Adrenal gland (tissue), 12 donors: Measurements from ENCODE around the gene FARP2. TPM values are rescaled to one million over a fixed set of nuclear protein-coding genes. Genes with fewer than 3 reads are reported as not detected.

Experiments
- DNase-seq, 7 donors: peaks; one replicate each; pipeline ENCODE4 v3.0.0-alpha.2; 2019 to 2020
- H3K27ac ChIP-seq, 5 donors: fragments of 200-600 bp; sonication (generic) in 4 of 5; 1 replicate in 3 of 5; 2 replicates in 2 of 5; pipeline versions ENCODE4 v1.5.1 to v1.8.0; 2016 to 2020; ENCODE audit warnings: mild to moderate bottlenecking in 1 of 5
- H3K27me3 ChIP-seq: fragments of 200-600 bp; 2 replicates; pipeline ENCODE4 v1.8.0; 2021
- H3K36me3 ChIP-seq, 2 donors: fragments of 200-600 bp; replicated peaks in 1 of 2; 1 replicate in 1 of 2; 2 replicates in 1 of 2; pipeline versions ENCODE4 v1.5.1 to v1.8.0; 2018 to 2022
- H3K4me1 ChIP-seq, 2 donors: fragments of 200-600 bp; replicated peaks in 1 of 2; 1 replicate in 1 of 2; 2 replicates in 1 of 2; pipeline versions ENCODE4 v1.5.1 to v1.8.0; 2018 to 2021
- H3K4me3 ChIP-seq, 4 donors: fragments of 200-600 bp; sonication (generic) in 3 of 4; one replicate each; pipeline ENCODE4 v1.5.1; 2016 to 2018
- H3K9me3 ChIP-seq, 3 donors: fragments of 200-600 bp; sonication (generic) in 1 of 3; replicated peaks in 1 of 3; 1 replicate in 2 of 3; 2 replicates in 1 of 3; pipeline versions ENCODE4 v1.5.1 to v1.8.0; 2016 to 2021
- POLR2A ChIP-seq, 2 donors: fragments of 450-650 bp; IDR thresholded peaks; one replicate each; pipeline ENCODE4 v1.6.1; 2017; ENCODE audit warnings: antibody characterized with exemption in 2 of 2, mild to moderate bottlenecking in 2 of 2, moderate library complexity in 1 of 2
- WGBS, 4 donors: extraction: QIAGEN DNeasy Blood & Tissue Kit in 2 of 4; methylation state at CpG; one replicate each; pipeline versions ENCODE4 v1.1.5 to v1.1.7; 2013 to 2017; 5-methylcytosine and 5-hydroxymethylcytosine counted together
- intact Hi-C, 2 donors: fragments of 100-400 bp; cut with DNase I; formaldehyde crosslinking; loops; one replicate each; pipeline versions ENCODE4 v1.14.1 to v1.15.0; 2022 to 2023
- polyA plus RNA-seq, 3 donors: library from polyadenylated mRNA; stranded (reverse); fragments of 200-250 nt in 2 of 3; fragments of 350-450 nt in 1 of 3; fragmentation: Illumina TruSeq in 1 of 3; extraction: RNeasy Lipid Tissue Mini Kit (QIAGEN cat#74804) in 1 of 3; gene quantifications; one replicate each; pipeline ENCODE4 v1.2.3, GENCODE V29; 2013 to 2014
- total RNA-seq, 9 donors: library from RNA; depleted of rRNA in 4 of 9; stranded (reverse); fragments of >200 nt in 4 of 9; fragments of 120-200 nt in 1 of 9; fragmentation: NEBNext Ultra II Directional in 1 of 9; extraction: Animal tissue kit (Norgen Biotek cat#: 25700) in 1 of 9; gene quantifications; one replicate each; pipeline versions ENCODE4 v1.1.0 to v1.2.4, GENCODE V29; 2013 to 2023
- TF ChIP-seq, protein P1 (sequence below), 6 experiments: fragments of 450-650 bp in 4 of 6; fragments of 200-600 bp in 2 of 6; sonication (generic) in 1 of 6; IDR thresholded peaks; 1 replicate in 5 of 6; 2 replicates in 1 of 6; pipeline versions ENCODE4 v1.5.1 to v1.8.0; 2016 to 2021; ENCODE audit warnings: antibody characterized with exemption in 6 of 6, mild to moderate bottlenecking in 2 of 6, moderate library complexity in 1 of 6
- donor health status: healthy with polysubstance abuse.
- donor health status: Bipolar disorder and iron deficiency.
- donor health status: DM: yes; HTN: yes; CAD: no.
- donor health status: DM: no; HTN: no; CAD: no.
- donor health status: DM: no; HTN: no; CAD: no.
- donor health status: DM: yes; HTN: yes; CAD: no.

Gene FARP2
- total and polyA plus RNA-seq, 12 donors: 17.3 to 66.8 (median 37.8) TPM

- intact Hi-C loops: no loop called here
- no peak for DNase-seq
- Histone ChIP-seq H3K4me3 (no peak overlapping the region), H3K4me1 (no peaks in the 10 kb centered on the region), H3K27ac (no peak overlapping the region), H3K36me3 (no peaks in the 10 kb centered on the region), H3K9me3 (no peaks in the 10 kb centered on the region), H3K27me3 (no peaks in the 10 kb centered on the region)
- WGBS, 4 donors: 64 to 72% (median 69%) methylated on average over 7 to 8 of the region's 8 CpGs
- TF ChIP-seq, protein P1, sequence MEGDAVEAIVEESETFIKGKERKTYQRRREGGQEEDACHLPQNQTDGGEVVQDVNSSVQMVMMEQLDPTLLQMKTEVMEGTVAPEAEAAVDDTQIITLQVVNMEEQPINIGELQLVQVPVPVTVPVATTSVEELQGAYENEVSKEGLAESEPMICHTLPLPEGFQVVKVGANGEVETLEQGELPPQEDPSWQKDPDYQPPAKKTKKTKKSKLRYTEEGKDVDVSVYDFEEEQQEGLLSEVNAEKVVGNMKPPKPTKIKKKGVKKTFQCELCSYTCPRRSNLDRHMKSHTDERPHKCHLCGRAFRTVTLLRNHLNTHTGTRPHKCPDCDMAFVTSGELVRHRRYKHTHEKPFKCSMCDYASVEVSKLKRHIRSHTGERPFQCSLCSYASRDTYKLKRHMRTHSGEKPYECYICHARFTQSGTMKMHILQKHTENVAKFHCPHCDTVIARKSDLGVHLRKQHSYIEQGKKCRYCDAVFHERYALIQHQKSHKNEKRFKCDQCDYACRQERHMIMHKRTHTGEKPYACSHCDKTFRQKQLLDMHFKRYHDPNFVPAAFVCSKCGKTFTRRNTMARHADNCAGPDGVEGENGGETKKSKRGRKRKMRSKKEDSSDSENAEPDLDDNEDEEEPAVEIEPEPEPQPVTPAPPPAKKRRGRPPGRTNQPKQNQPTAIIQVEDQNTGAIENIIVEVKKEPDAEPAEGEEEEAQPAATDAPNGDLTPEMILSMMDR (IDR thresholded peaks at IDR 0.05): no peak
- TF ChIP-seq POLR2A (IDR thresholded peaks at IDR 0.05): no peak
These were observed 174.5 kb downstream of the FARP2 start for GRCh38 chr2:241530571-241530970.

- DNase-seq: no peak
These were observed 175.2 kb downstream of the FARP2 start for GRCh38 chr2:241531161-241531722.

DNA sequence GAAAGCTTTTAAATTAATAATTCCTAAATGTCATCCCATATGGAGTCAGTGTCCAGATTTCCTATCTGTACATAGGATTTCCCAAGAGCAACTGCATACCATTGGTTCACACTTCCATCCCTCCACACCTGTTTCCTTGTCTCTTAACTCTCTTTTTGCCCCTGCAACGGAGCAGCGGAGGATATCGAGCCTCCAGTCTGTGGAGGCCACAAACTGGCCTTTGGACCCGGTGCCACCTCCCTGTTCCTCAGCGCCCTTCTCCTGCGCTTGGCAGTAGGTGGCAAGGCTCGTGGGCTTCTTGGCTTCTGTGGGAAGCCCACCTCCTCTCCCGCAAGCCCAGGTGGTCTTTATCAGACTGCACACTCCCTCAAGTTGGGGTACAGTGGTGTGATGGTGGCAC lies 176.1 kb downstream of the FARP2 start:
- intact Hi-C loops: no loop called here
- no peaks in the 10 kb centered on the region for H3K27me3 ChIP-seq
- WGBS, 4 donors: 87 to 94% (median 91%) methylated on average over 7 to 8 of the region's 8 CpGs
- no peaks in the 10 kb centered on the region for H3K36me3 ChIP-seq
- TF ChIP-seq, protein P1 (IDR thresholded peaks at IDR 0.05): no peak
- no peak for TF ChIP-seq POLR2A (IDR thresholded peaks at IDR 0.05)
- no peaks in the 10 kb centered on the region for H3K9me3 ChIP-seq
- no peak overlapping the region for H3K27ac ChIP-seq
- DNase-seq: no peak
- H3K4me3 ChIP-seq: no peak overlapping the region
- H3K4me1 ChIP-seq: no peaks in the 10 kb centered on the region

More at GRCh38 chr2:241531161-241531722, 175.2 kb downstream of the FARP2 start:
- H3K4me3 ChIP-seq: no peak overlapping the region
- H3K27me3 ChIP-seq: no peaks in the 10 kb centered on the region
- no peaks in the 10 kb centered on the region for H3K9me3 ChIP-seq
- no peak overlapping the region for H3K27ac ChIP-seq
- TF ChIP-seq POLR2A (IDR thresholded peaks at IDR 0.05): no peak
- TF ChIP-seq, protein P1 (IDR thresholded peaks at IDR 0.05): no peak
- H3K4me1 ChIP-seq: no peaks in the 10 kb centered on the region
- intact Hi-C loops: no loop called here
- WGBS, 4 donors: 68 to 82% (median 74%) methylated on average over 13 of the region's 13 CpGs
- no peaks in the 10 kb centered on the region for H3K36me3 ChIP-seq

GRCh38 chr2:241532733-241533601 lies 176.9 kb downstream of the FARP2 start:
- intact Hi-C loops: no loop called here
- no peak overlapping the region for H3K27ac ChIP-seq
- DNase-seq: no peak
- TF ChIP-seq, protein P1 (IDR thresholded peaks at IDR 0.05): no peak
- no peak for TF ChIP-seq POLR2A (IDR thresholded peaks at IDR 0.05)
- H3K36me3 ChIP-seq: no peaks in the 10 kb centered on the region
- 82 to 89% (median 88%) methylated on average over 8 to 26 of the region's 26 CpGs for WGBS, 4 donors
- no peaks in the 10 kb centered on the region for H3K27me3 ChIP-seq
- no peaks in the 10 kb centered on the region for H3K4me1 ChIP-seq
- H3K9me3 ChIP-seq: no peaks in the 10 kb centered on the region
- no peak overlapping the region for H3K4me3 ChIP-seq
